Measurements from ENCODE around the gene CSF1.

CSF1 gene

DNA sequence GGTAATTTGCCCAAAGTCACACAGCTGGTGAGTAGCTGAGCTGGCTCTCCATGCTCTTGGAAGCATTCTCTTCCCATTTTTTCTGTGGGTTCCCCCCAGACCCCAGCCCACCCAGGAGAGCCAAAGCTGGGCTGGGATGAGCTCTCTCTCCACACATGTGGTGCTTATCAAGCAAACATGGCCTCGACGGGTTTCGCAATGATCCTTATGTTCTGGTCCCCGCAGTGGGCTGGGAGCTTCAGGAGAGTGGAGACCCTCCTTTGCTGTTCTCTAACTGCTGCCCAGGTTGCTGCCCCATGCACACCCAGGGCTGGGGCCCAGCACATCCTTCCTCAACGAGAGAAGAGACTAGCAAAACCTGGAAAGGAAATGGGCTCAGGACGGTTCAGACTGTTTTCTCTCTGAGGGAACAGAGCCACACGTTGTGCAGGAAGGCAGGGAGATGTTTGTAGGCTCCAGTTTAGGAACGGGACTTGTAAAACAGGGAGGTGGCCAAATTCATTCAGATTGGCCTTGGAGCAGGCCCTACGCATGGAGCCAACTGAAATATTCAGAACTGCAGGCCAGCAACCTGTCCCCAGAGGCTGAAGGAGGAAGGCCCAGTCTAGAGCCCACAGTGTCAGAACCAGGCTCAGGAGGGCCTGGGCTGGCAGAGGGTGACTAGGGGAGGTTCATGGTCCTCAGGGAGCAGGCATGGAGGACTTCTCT lies 27.2 kb upstream of the CSF1 start:
- FAIRE-seq (no peak), DNase-seq (ENCODE audit: insufficient read length, low spot score) (no peak)
- no peak for TF ChIP-seq CTCF (IDR thresholded peaks at IDR 0.05; ENCODE audit: insufficient read depth, missing control alignments)

GRCh38 chr1:109884242-109884891 lies 26.3 kb upstream of the CSF1 start:
- DNase-seq (ENCODE audit: insufficient read length, low spot score): no peak
- no peak for FAIRE-seq
- no peak for TF ChIP-seq CTCF (IDR thresholded peaks at IDR 0.05; ENCODE audit: insufficient read depth, missing control alignments)

DNA sequence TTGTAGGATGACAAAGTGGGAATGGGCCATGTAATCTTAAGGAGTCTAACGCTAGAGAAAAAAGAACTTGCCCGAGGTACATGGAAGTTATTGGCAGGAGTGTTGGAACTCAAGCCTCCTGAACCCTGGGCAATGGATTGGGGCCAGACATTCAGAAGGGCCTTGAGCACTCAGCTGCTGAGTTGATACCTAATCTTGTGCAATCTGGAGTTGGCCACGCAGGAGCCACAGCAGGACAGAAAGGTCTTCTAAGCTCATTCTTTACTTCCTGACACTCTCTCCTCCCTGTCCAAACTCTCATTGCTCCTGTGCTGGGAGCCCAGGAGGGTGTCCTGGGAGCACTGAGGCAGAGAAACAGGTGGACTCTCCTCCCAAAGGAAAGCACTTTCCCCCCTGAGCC lies 25.1 kb upstream of the CSF1 start:
- FAIRE-seq (no peak), DNase-seq (ENCODE audit: insufficient read length, low spot score) (no peak)
- no peak for TF ChIP-seq CTCF (IDR thresholded peaks at IDR 0.05; ENCODE audit: insufficient read depth, missing control alignments)

DNA sequence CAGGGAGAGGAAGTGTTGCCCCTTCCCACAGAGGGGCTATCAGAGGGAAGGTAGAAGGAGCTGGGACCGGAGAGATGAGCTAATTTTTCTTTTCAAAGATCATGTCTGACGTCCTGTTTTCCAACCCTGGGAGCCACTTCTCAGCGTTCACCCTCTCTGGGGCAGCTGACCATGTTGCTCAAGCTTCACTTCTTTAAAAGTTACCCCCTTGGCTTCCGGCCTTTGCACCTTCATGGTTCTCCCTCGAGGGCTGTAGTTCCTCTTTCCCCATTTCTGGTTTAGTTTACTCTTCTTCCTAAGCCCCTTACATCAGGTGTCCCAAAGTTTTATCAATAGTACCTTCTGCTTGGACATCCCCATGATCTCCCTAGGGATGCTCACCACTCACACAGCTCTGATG lies 23.8 kb upstream of the CSF1 start:
- no peak for FAIRE-seq
- DNase-seq (ENCODE audit: insufficient read length, low spot score): no peak
- no peak for TF ChIP-seq CTCF (IDR thresholded peaks at IDR 0.05; ENCODE audit: insufficient read depth, missing control alignments)

- no peak for TF ChIP-seq CTCF (IDR thresholded peaks at IDR 0.05; ENCODE audit: insufficient read depth, missing control alignments)
- FAIRE-seq (no peak), DNase-seq (ENCODE audit: insufficient read length, low spot score) (no peak)
Observed at GRCh38 chr1:109887271-109887670, 23.4 kb upstream of the CSF1 start.

- no peak for FAIRE-seq
- no peak for DNase-seq (ENCODE audit: insufficient read length, low spot score)
- TF ChIP-seq CTCF (IDR thresholded peaks at IDR 0.05; ENCODE audit: insufficient read depth, missing control alignments): no peak
Observed at GRCh38 chr1:109887884-109888283, 22.8 kb upstream of the CSF1 start.

DNA sequence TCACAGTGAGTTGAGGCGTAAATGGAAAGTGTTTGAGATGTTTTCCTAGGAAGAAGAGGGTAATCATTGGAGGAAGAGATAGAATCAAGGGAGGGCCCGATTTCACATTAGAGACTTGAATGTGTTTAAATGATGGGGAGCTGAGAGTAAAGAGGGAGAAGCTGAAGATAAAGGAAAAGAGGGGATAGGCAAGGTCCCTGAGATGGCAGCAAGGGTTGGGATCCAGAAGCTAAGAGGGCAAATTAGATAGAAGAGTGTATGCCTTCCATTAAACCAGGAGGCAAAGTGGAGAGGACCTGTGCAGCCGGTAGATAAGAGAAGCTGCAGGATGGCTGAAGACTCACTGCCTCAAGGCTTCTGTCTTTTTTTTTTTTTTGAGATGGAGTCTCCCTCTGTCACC lies 21.6 kb upstream of the CSF1 start:
- DNase-seq (ENCODE audit: insufficient read length, low spot score): no peak
- FAIRE-seq: no peak

More for the DNA sequence above, 21.6 kb upstream of the CSF1 start:
- no peak for TF ChIP-seq CTCF (IDR thresholded peaks at IDR 0.05; ENCODE audit: insufficient read depth, missing control alignments)
